Fibroblast of mammary gland (primary cell): ENCODE results near the gene GKN1.
"Not testable (repeated sequence)": the region's sequence is repeated elsewhere in the genome, so short reads cannot be mapped to it uniquely, and the experiment has no call there.

Source experiments
- DNase-seq: peaks from one replicate; pipeline ENCODE4 v3.0.0-alpha.2; 2010; ENCODE audit warnings: low read depth
- H3K4me3 ChIP-seq: 2 replicates; pipeline ENCODE4 v1.5.1; 2011; ENCODE audit warnings: low read depth, mild to moderate bottlenecking, low read length, moderate library complexity; ENCODE audit not compliant: control insufficient read depth
- CTCF ChIP-seq: conservative IDR thresholded peaks from 2 replicates; pipeline ENCODE4 v1.5.1; 2011; ENCODE audit warnings: low read depth, low read length, inconsistent platforms; ENCODE audit not compliant: control insufficient read depth, insufficient read depth

The GKN1 gene

GRCh38 chr2:68952887-68953521 is 21.4 kb upstream of the GKN1 start, which contains the start of gene GKN2:
TSS of gene GKN2 (minus strand) at chr2:68952893. CDS start at chr2:68952861, 32 bp downstream.
- no peak for DNase-seq
- TF ChIP-seq CTCF = no peak
- H3K4me3 ChIP-seq = no peak within 1 kb of the TSS

- DNase-seq, H3K4me3 ChIP-seq: not testable (repeated sequence)
Measured at GRCh38 chr2:68955432-68955831, 19.0 kb upstream of the GKN1 start.

- H3K4me3 ChIP-seq = no peak overlapping the region
- no peak for TF ChIP-seq CTCF
- no peak for DNase-seq
Measured at GRCh38 chr2:68959001-68959400, 15.4 kb upstream of the GKN1 start.

- no peak for DNase-seq
- no peak for TF ChIP-seq CTCF
- H3K4me3 ChIP-seq = no peak overlapping the region
Measured at GRCh38 chr2:68961380-68961779, 13.1 kb upstream of the GKN1 start.

GRCh38 chr2:68964282-68964681 is 10.2 kb upstream of the GKN1 start:
- no peak for TF ChIP-seq CTCF
- DNase-seq = no peak
- H3K4me3 ChIP-seq = no peak overlapping the region

GRCh38 chr2:68968221-68968620 is 6.2 kb upstream of the GKN1 start:
- no peak overlapping the region for H3K4me3 ChIP-seq
- no peak for TF ChIP-seq CTCF
- no peak for DNase-seq

- H3K4me3 ChIP-seq = no peak overlapping the region
- DNase-seq = no peak
- no peak for TF ChIP-seq CTCF
Measured at GRCh38 chr2:68969736-68970490, 4.5 kb upstream of the GKN1 start.
